ENCODE data around the gene RUNX2. TPM values are rescaled to one million over a fixed set of nuclear protein-coding genes. Genes with fewer than 3 reads are reported as not detected.

RUNX2 gene
- total RNA-seq, 1 experiment from 2014 or later: 7.0 TPM

- Histone ChIP-seq H3K4me1 (ENCODE audit: control insufficient read depth, insufficient read depth, low read length) (no peaks in the 10 kb centered on the region), H3K36me3 (ENCODE audit: control insufficient read depth, insufficient read depth, low read length) (no peaks in the 10 kb centered on the region), H3K27me3 (ENCODE audit: control insufficient read depth, insufficient read depth, low read length) (no peaks in the 10 kb centered on the region; the same call in 1 of the 2 replicates), H3K4me3 (ENCODE audit: low read depth in 2 of 2, low read length in 2 of 2) (no peak overlapping the region), H3K9me3 (ENCODE audit: control insufficient read depth, insufficient read depth, low read depth, low read length) (no peaks in the 10 kb centered on the region), H3K27ac (ENCODE audit: low read length) (no peak overlapping the region)
- TF ChIP-seq SIN3A (IDR thresholded peaks at IDR 0.05; ENCODE audit: borderline replicate concordance, insufficient read depth, low read depth, low read length) (no peak), POLR2AphosphoS5 (IDR thresholded peaks at IDR 0.05; ENCODE audit: low read depth, low read length) (no peak), TCF7L2 (IDR thresholded peaks at IDR 0.05; ENCODE audit: low read depth, low read length) (no peak), REST (IDR thresholded peaks at IDR 0.05; ENCODE audit: insufficient read depth in 1 of 2, low read depth in 2 of 2, low read length in 1 of 2) (no peak)
- TF ChIP-seq, protein P1, sequence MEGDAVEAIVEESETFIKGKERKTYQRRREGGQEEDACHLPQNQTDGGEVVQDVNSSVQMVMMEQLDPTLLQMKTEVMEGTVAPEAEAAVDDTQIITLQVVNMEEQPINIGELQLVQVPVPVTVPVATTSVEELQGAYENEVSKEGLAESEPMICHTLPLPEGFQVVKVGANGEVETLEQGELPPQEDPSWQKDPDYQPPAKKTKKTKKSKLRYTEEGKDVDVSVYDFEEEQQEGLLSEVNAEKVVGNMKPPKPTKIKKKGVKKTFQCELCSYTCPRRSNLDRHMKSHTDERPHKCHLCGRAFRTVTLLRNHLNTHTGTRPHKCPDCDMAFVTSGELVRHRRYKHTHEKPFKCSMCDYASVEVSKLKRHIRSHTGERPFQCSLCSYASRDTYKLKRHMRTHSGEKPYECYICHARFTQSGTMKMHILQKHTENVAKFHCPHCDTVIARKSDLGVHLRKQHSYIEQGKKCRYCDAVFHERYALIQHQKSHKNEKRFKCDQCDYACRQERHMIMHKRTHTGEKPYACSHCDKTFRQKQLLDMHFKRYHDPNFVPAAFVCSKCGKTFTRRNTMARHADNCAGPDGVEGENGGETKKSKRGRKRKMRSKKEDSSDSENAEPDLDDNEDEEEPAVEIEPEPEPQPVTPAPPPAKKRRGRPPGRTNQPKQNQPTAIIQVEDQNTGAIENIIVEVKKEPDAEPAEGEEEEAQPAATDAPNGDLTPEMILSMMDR (IDR thresholded peaks at IDR 0.05): no peak
- POLR2A ChIA-PET: no interaction called here
- CTCF ChIA-PET: no interaction called here
- BruUV-seq (replicated peaks): no TSS peak
- intact Hi-C loops (cut with micrococcal nuclease; ENCODE audit: unreplicated experiment) (no loop called here), in situ Hi-C loops (cut with HindIII; ENCODE audit: low pct_unique_long_range_greater_than_20kb, low sequenced_read_pairs) (no loop called here)
- DNase-seq (ENCODE audit: low read depth, low spot score) (no peak), ATAC-seq (no peak)
Measured at GRCh38 chr6:45696738-45697137, 368.6 kb downstream of the RUNX2 start.

- no peak for DNase-seq (ENCODE audit: low read depth, low spot score)
- no peaks in the 10 kb centered on the region; the same call in 1 of the 2 replicates for H3K27me3 ChIP-seq (ENCODE audit: control insufficient read depth, insufficient read depth, low read length)
- ChIA-PET POLR2A (no interaction called here), CTCF (interaction anchor here (0.6 kb wide), 1 partner anchor 86 kb away, joined by 3 read pairs; no protein-coding TSS in a partner anchor)
- no peak overlapping the region for H3K27ac ChIP-seq (ENCODE audit: low read length)
- no peaks in the 10 kb centered on the region for H3K36me3 ChIP-seq (ENCODE audit: control insufficient read depth, insufficient read depth, low read length)
- H3K4me3 ChIP-seq (ENCODE audit: low read depth in 2 of 2, low read length in 2 of 2): no peak overlapping the region
- TF ChIP-seq, protein P1 (IDR thresholded peaks at IDR 0.05): no peak
- TF ChIP-seq POLR2AphosphoS5 (IDR thresholded peaks at IDR 0.05; ENCODE audit: low read depth, low read length) (no peak), TCF7L2 (IDR thresholded peaks at IDR 0.05; ENCODE audit: low read depth, low read length) (no peak), SIN3A (IDR thresholded peaks at IDR 0.05; ENCODE audit: borderline replicate concordance, insufficient read depth, low read depth, low read length) (no peak), REST (IDR thresholded peaks at IDR 0.05; ENCODE audit: insufficient read depth in 1 of 2, low read depth in 2 of 2, low read length in 1 of 2) (no peak)
- H3K4me1 ChIP-seq (ENCODE audit: control insufficient read depth, insufficient read depth, low read length): no peaks in the 10 kb centered on the region
- no peak for ATAC-seq
- BruUV-seq (replicated peaks): no TSS peak
- intact Hi-C loops (cut with micrococcal nuclease; ENCODE audit: unreplicated experiment): no loop called here
- in situ Hi-C loops (cut with HindIII; ENCODE audit: low pct_unique_long_range_greater_than_20kb, low sequenced_read_pairs): no loop called here
- H3K9me3 ChIP-seq (ENCODE audit: control insufficient read depth, insufficient read depth, low read depth, low read length): no peaks in the 10 kb centered on the region
Measured at GRCh38 chr6:45697605-45698004, 369.5 kb downstream of the RUNX2 start.
